Epidermal melanocyte (primary cell): ENCODE results near the gene MAP6.

ENCODE experiments used
- DNase-seq: peaks from one replicate; pipeline ENCODE4 v3.0.0; 2011; ENCODE audit warnings: low spot score; ENCODE audit not compliant: insufficient read length

Gene MAP6

DNA sequence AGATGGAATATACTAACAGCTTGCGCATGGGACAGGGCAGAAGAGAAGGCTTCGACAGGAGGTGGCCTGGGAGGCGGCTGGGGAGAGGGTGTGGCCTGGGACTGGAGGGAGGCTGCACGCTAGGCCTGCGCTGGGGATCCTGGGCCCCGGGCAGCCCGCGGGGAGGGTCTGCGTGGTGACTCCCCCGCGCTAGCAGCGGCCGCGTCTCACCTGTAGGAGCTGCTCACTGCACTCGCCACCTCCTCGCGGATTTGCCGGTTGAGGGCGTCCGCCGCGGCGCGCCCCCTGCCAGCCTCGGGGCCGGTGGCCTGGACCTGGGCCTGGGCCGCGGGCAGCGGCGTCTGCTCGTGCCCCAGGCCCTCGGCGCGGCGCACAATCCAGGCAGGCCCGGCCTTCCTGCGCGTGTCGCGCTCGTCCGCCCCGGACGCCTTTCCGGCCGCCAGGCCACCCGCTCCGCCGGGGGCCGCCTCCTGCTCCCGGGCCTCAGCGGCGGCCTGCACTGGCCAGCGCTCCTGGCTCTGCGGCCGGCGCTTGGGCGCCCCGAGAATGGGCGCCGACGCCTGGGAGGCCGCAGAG lies 1.5 kb downstream of the MAP6 start:
- DNase-seq, result no peak

DNA sequence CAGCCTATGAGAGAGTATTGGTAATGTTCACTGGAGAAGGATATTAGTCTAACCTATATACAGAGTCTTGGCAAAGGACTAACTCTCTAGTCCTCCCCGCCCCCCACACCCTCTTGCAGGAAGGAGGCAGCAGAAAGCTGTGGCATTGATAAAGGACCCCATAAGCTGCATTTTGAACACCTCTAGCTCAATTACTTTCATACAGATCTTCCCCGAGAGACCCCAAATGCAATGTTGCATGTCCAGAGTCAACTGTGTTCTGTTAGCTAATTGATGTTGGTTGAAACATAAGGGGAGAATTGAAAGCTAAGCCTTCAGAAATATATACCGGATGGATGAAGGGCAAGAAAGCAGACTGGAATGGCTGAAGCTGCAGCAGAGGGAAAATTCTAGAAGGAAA lies 2.8 kb downstream of the MAP6 start:
- DNase-seq, result no peak

DNA sequence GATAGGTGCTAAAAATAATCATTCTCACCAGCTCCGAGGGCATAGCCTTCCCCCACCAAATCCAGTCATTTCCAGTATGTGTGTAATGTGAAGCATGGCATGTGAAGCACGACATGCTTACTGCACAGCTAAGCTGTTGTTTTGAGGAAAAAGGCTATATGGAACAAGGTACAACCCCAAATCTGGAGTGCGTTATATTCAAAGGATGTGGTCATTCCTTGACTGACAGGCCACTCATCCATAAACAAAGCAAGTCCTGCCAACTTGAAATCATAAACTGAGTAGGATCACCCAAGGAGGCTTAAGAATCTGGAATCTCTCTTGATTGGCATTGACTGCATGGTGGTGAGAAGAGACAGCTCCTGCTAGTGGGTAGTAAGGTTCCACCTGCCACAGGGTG lies 3.7 kb downstream of the MAP6 start:
- no peak for DNase-seq

DNA sequence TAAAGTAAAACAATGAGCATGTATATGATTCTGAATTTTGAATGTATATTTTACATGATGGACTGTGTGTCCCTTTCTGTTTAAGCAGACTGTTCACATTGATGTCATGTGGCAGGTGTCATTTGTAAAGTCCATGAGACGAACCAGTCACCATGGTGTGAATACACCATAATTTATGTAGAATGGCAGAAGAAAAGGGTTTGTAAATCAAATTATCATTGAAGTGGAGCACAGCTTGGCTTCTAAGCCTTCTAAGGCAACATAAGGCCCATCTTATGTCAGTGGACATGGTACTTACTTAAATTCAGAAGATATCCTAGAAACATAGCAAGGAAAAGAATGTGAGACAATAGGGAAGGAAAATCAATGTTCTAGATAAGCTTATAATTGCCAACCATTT lies 4.4 kb downstream of the MAP6 start:
- DNase-seq, result no peak

DNA sequence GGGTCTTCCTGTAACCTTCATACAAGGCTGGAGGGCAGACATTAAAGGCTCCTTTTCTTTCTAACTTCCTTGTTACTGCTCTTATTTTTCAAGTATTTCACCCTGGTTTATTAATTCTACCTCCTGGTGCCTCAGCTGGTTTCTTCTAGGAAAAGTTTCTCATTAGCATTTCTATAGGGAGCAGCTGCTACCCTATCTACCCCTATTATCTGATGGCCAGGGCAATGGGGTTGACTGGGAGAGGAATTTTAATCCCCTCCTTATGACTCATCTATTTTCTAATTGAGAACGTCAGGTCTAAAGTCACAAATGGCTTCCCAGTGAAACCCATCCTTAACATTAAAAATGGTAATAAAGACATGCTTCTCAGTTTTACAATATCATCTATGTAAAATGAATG lies 5.0 kb downstream of the MAP6 start:
- DNase-seq, result no peak

DNA sequence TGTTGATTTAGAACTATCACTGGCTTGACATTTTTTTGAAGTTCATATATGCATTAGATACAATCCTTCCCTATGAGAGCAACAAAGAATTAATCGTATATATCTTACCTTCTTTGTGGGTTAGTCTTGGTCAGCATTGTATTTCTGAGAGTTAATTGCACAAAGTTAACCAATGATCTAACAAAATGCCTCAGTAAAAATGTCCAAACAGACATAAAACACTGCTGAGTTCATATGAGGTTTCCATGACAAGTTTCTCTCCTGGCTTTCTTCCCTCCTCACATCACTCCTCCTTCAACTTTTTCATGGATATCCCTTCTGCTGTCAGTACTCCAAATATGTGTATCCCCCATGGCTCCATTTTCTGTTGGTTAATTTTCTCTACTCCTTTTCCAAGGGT lies 9.0 kb downstream of the MAP6 start:
- no peak for DNase-seq

DNA sequence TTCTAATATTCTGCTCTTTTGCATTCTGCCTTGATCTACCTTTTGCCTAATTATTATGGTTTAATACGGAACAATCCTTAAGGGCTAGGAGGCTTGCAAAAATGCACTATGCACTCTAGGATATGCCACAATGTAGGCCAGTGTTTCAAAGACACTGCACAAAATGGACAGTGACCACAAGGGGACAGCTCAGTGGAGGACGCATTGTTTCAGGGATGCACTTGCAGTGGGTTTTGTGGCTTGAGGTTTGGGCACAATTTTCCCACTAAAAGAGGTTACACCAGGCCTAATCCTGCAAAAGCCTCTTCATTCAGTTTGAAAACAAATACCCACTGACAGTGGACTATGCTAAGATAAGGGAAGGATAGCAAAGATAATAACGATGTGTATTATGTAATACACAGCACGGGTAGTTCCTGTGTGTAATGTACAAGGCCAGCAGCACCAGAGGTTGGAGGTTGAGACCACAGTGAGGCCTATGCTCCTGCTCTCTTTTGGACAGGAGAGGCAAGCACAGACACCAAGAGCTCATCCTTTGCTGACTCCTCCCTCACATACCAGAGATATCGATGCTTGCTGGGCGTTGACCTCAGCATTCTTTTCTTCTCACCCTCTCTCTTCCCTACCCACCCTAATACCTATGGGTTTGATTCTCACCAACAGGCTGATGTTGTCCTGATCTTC lies 12.7 kb downstream of the MAP6 start:
- DNase-seq, result no peak

DNA sequence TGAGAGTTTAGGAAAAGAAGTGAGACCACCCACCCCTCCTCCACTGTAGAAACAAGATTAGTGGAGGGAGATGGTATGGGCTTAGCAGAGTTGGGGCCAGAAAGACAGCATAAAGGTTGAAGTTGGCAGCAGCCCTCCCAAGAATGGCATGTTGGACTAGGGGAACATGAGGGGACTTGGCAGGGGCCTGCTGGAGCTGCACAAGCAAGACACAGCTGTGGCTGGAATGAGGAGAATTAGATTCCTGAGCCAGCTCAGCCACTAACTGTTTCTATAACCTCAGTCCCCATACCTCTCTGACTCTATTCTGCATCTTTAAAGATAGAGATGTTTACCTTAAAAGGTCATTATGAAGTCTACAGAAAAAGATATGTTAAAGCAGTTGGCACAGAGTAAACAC lies 13.2 kb downstream of the MAP6 start:
- no peak for DNase-seq

DNA sequence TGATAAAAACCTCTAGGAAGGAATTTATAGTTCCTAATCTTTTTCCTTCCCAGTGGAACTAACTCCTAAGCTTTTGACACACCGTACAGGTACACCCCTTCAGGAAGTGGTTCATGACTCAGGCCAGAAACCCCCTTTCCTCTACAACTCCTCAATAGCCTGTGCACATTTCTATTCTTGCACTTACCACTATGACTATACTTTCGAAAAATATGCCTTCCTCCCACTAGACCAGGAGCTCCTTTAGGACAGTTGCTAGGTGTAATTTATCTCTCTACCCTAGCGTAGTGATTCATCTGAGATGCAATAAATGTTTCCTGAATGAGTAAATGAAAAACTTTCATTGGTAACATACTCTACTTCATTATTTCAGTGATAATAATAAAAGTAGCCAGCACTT lies 14.5 kb downstream of the MAP6 start:
- no peak for DNase-seq

DNA sequence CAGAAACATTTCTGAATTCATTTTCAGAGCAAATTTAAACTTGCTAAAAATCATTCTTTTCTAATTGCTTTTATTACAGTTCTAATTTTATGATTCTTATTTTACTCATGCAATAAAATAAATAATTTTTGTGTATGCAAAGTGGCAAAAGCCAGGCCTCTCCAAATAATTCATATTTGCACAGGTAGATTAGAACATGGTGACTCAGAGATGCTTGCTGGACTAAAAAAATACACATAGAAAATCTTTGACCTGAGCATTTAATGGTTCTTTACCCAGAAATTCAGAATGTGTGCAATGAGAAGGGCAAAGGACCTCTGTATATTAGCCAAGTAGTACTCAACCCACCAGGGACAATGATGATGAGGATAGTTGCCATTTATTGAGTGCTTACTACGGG lies 15.3 kb downstream of the MAP6 start:
- DNase-seq, result no peak

DNA sequence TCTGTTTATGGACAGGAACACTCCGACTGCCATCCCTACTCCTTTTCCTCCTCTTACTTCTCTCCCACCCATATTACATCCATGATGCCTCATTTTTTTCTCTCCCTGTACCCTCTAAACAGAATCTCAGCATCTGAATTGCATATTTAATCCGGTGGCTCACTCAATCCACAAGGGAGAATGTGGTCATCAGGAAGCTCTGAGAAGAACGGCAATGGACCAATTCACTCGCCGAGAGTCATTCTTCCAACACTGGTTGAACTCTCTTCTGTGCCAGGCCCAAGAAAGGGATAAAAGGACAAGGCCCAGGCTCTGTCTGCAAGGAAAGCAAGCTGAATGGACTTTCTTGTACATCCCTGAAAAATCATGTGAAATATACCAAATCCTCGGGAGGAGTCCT lies 15.9 kb downstream of the MAP6 start:
- DNase-seq, result no peak

DNA sequence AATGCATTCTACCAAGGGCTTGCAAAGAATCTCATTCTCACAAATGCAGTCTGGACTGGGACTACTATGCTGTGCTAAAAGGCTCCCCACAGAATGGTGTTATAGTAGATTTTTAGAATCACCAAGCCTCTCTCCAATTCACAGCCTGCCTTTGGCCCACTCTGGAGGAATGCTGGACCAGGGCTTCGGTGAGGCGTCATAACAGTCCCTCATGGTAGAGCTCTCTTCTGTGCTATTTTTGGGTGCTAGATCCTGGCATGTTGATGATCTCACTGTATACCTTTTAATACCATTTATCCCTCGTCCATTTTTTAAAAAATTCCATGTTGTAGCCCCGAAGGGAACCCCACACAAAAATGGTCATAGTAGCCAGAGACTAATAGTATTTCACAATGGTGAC lies 17.6 kb downstream of the MAP6 start:
- no peak for DNase-seq

DNA sequence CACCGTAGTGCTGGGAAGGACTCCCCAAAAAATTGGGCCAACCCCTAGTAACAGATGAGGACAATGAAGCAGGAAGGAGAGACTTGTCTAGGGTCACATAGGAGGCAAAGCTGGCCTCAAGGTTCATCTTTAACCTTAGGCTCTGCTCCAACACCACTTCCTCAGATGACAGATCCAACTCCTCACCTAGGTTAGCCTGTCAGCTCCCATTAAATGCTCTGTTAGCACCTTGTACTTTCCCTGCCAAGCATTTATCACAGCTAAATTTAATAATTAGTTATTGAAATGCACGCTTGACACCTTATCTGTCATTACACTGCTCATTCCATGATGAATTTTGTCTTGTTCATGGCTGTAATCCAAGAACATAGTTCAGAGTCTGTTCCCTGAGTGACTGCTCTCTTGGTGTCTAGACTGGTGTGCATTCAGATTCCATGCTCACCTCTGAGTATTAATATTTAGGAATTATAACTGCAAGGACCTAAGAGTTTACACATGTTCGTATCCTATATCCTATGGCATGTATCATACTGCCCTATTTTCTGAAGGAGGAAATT lies 18.6 kb downstream of the MAP6 start:
- no peak for DNase-seq

DNA sequence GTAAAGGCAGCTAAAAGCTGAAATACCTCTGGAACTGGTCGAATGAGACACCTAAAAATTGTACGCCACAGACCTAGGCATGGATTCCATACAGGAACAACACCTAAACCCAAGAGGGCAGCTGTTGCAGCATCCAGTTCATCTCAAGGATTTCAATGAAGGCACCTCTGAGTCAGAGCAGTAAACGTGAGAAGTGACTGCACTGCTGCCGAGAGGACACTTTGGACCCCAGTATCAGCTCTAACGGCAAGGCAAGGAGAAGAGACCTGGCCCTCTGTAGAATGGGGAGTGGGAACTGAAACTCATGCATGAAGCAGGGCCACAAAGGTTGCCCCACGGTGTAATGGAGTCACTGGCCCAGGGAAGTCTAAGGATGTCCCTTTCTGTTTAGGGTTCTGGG lies 23.9 kb downstream of the MAP6 start:
- no peak for DNase-seq

DNA sequence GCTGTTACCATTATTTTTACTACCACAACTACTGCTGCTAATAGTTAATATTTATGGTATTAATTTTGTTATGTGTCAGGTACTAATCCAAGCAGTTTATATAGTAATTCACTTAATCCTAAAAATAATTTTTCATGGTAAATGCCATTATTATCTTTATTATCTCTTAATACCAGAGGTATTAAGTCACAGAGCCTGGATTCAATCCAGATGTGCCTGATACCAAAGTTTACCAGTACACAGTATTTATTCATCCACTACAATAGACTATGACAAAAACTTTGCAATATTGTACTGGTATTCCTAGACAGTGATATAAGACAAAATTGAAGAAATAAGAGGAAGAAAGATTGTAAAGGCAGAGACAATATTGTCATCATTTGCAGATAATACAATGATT lies 24.5 kb downstream of the MAP6 start:
- no peak for DNase-seq

DNA sequence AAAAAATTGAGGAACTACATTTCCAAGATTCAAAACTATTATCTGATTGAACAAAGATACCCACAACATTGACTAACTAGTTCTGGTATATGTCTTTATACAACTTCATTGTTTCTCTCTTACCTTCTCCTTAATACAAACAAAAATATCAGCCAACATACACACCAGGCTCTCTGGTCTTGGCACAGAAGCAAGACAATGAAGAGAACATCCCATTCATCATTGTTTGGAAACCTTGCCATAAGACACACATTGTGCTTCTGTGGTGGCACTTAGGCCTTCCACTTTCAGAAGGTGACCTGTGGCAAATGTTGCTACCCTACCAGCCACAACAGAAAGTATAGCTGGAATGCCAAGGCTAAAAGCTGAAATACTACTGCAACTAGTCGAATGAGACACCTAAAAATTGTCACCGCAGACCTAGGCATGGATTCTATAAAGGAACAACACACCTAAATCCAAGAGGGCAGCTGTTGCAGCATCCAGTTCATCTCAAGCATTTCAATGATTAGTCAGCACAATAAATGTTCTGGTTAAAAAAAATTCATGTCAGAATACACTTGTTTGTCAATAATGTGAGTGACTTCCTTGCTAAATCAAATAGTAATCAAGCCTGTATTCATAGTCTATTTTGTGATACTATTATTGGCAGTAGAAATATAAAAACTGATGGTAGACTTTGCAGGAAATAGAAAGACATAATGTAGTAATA lies 26.3 kb downstream of the MAP6 start:
- no peak for DNase-seq

DNA sequence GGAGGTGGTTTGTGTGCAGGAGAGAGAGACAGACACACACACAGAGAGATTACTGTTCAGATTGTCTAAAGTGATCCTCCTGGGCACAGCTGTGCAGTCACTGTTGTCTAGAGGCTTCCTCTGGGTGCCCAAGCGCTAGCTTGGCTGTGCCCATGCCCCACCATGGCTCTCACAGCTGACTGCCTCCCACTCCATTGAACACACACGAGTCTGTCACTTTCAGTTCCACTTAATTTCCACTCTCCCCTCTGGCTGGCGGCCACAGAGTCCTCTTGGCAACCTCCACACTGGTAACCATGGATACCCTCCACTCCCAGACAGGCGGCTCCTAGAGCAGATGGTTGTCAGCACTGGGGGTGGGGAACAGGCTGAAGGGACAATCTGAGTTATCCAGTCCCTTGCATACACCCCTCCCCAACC lies 29.1 kb downstream of the MAP6 start:
- DNase-seq, result peak; percentile 39

DNA sequence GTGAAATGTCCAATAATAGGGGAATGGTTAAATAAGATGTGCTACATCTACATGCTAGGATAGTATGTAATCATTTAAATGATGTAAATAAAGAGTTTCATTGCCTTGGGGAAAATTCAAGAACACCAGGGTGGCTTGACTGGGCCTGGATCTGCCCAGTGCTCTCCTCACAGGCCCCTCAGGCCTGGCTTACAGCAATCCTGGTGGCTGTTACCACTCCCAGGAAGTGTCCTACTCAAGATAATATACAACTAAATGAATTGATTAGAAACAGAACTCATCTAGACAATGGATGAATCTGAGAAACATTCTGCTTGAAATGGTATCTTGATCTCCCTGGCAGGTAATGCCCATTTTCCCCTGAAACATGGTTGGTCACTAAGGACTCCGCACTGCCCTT lies 30.8 kb downstream of the MAP6 start:
- DNase-seq, result no peak

DNA sequence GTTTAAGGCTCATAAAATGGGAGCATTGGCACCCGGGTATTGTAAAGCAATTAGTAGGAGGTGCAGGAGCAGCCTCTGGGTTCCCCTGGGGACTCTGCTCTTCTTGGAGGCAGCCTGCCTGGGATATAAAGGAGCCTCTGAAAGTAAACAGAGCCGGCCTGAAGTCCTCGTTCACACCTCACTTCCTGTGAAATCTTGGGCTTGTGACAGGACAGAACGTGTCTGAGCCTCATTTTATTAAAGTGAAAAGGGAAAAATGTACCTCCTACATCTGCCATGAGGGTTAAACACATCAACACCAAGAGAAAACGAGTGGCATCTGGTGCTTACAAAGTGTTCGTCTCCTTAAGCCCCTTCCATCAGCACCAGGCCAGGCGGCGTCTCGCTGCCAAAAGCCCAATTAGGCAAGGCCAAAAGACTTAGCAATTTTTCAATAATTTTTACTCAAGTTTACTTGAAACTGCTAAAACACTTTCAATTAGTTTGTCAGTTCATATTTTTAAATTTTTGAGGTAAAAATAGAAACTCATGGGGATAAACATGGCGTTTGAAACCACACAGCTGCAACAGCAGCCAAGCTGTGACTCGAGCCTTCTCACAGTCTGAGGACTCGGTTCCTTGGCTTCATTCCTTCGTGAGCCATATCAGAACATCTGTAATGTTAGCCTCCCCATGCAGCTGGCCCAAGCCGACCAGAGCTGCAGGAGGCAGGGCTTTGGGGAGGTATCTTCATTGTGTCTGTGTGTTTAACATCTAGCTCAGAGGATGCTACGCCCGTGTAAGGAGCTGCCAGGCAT lies 33.6 kb downstream of the MAP6 start:
- DNase-seq, result no peak

DNA sequence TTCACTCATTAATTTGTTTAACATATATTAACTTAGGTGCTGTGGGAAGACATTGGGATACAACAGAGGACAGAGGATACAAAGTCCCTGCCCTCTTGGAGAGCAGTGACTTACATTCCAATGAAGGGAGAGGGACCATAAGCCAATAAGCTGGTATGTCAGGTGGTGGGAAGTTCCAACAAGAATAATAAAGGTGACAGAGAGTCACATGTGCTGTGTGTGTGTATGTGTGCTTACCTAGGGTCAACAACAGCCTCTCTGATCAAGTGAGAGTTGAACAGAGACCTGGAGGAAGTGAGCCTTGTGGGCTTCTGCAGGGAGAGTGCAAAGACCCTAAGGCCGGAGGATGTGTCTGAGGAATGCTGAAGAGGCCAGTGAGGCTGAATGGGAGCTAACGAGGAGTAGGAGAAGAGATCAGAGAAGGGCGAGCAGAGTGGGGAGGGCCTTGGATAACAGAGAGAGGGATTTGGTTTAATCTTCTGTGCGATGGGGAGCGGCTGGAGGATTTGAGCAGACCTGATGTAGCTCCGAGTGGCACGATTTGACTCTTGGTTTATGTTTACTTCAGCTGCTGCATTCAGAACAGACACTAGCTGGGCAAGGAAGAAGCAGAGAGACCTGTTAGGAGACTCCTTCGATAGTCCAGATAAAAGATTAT lies 35.3 kb downstream of the MAP6 start:
- DNase-seq, result no peak

DNA sequence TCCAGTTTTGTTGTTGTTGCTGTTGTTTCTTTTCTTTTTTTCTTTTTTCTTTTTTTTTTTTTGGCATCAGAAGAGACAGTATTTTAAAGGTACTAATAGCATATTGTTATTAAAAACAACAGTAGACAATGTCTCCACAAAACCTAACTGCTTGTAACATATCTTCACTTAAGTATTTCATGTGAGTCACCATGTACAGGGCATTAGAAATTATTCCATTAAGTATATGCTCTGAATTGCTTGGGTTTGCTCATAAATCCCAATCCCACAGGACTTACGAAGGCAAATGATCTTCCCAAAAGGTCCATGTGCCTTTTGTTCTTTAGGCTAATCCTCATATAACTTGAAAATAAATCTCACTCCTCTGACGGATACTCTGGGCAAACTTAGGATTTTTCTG lies 35.9 kb downstream of the MAP6 start:
- no peak for DNase-seq
